Lower leg skin (tissue), 3 donors: Measurements from ENCODE around the gene SLC9A3.

Experiments
- CTCF ChIP-seq, 3 donors: fragments of 450-650 bp; IDR thresholded peaks; one replicate each; pipeline ENCODE4 v1.5.1; 2016; ENCODE audit warnings: antibody characterized with exemption in 3 of 3, mild to moderate bottlenecking in 3 of 3, moderate library complexity in 2 of 3
- POLR2A ChIP-seq, 2 donors: fragments of 450-650 bp; IDR thresholded peaks; one replicate each; pipeline ENCODE4 v1.6.1; 2016 to 2017; ENCODE audit warnings: antibody characterized with exemption in 2 of 2, mild to moderate bottlenecking in 1 of 2, moderate library complexity in 1 of 2

DNA sequence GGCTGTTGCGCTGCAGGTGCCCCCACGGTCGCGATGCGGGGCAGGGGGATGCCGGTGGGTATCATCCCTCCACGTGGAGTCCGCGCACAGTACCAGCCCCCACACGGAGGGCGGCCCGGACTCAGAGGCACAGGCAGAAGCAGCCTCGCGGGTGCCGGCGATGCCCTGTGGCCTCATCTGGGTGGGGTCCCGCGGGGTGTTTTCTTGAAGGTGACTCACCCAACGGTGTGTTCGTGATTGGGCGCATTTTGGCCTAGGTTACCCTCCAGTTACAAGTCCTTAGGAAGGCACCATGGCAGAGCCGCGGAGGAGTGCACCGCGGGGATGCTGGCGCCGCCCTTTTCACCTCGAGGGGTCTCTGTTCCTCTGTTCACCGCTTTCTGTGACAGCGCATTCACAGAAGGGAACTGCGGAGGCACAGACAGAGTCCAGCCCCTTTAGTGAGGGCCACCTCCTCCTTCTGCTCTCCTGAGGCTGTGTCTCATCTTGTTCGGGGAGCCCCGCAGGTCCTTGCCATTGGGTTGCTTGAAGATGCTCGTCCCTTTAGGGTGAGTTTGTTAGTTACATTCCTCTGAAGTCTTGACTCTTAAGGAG lies 102.9 kb downstream of the SLC9A3 start:
- no peak for TF ChIP-seq CTCF (IDR thresholded peaks at IDR 0.05)
- no peak for TF ChIP-seq POLR2A (IDR thresholded peaks at IDR 0.05)
